DMS53 treated with DMSO at 0.1 percent for 48 hours (cell line): ENCODE results near the gene TIPARP.

Experiments used
- DNase-seq: peaks from one replicate; lab custom pipeline; 2025; ENCODE audit not compliant: unreplicated experiment; lab: John Stamatoyannopoulos, UW

Gene TIPARP

GRCh38 chr3:156674046-156674910 lies at the start of gene TIPARP:
Gene TIPARP, plus strand, starts transcription at chr3:156674590. Its CDS starts 3,108 bp downstream, at chr3:156677698.
- peak; percentile 89 for DNase-seq

GRCh38 chr3:156626104-156626503 lies 48.3 kb upstream of the TIPARP start:
- peak; percentile 89 for DNase-seq

- no peak for DNase-seq
These were observed 46.3 kb upstream of the TIPARP start for GRCh38 chr3:156627946-156628569.

GRCh38 chr3:156628836-156629618 lies 45.4 kb upstream of the TIPARP start:
- no peak for DNase-seq

- DNase-seq: no peak
These were observed 44.2 kb upstream of the TIPARP start for GRCh38 chr3:156630081-156630772.

DNA sequence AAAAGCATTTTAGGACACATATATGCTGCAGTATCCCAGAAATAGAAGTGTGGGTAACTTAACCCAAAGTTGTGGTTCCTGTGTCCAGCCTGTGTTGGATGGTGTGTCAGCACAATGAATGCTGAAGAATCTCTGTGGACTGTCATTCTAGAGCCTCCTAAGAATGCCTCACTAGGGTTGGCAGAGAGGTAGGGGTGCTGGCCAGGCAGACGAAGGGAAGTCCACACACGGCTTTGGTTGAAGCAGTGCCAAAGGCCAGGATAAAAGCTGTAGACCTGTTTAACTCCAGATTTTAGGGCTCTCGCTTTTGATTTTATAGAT lies 43.7 kb upstream of the TIPARP start:
- DNase-seq: no peak

GRCh38 chr3:156631323-156631722 lies 43.1 kb upstream of the TIPARP start:
- DNase-seq: no peak

- no peak for DNase-seq
These were observed 41.8 kb upstream of the TIPARP start for GRCh38 chr3:156632601-156633000.

DNA sequence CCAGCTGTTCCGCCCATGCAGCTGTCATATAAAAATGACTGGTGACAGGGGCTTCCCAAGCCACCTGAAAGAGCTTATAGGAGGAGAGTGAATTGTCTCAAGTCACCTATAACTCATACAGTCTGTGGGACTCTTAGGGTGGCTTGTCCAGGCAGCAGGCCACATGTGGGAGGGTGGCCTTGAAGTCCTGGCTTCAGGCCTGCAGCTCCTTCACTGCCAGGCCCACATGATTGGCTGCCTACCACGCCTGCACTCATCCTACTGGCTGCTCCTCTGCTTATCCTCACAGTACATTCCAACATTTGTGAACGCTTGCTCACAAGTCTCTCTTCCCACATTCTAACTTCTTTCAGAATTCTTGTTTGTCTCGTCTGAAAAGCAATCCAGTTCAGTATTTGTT lies 41.1 kb upstream of the TIPARP start:
- no peak for DNase-seq

GRCh38 chr3:156635034-156635433 lies 39.4 kb upstream of the TIPARP start:
- no peak for DNase-seq

- no peak for DNase-seq
These were observed 38.4 kb upstream of the TIPARP start for GRCh38 chr3:156635973-156636372.

GRCh38 chr3:156637480-156638022 lies 36.8 kb upstream of the TIPARP start:
- no peak for DNase-seq

DNA sequence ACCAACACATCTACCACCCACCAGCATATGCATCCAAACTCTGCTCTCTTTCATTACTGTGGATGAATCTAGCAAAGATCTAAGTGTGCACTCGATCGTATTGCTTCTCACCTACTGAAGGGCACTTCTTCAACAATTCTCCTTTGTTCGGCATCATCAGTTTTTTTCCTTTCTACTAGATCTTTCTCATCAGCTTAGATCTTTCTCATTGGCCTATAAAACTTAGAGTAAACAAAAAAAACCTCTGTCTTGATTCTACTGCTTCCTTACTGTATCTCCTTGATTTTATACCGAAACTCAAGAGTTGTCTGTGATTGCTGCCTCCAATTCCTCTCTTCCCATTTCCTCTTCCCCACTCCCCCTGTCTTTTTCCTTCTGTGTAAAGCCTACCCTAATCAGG lies 36.1 kb upstream of the TIPARP start:
- no peak for DNase-seq

DNA sequence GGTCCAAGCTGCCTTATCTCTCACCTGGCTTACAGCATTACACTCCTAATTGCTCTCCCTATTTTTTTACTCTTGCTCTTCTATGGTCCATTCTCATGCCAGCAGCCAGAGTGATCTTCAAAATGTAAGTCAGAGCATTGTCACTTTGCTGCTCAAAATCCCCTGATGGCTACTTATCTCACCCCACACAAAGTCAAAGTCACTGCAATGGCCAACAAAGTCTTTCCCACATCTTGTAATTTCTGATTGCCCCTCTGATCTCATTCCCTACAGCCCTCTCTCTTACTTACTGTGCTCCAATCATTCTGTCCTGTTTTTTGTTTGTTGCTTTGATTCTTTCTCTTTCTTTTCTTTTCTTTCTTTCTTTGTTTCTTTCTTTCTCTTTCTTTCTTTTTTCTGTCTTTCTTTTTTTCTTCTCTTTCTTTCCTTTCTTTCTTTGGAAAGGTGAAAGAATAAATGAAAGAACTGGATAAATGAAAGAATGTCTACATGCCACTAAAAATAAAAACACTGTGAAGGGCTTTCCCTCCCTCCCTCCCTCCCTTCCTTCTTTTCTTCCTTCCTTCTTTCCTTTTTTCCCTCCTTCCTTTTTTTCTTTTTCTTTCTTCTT lies 34.9 kb upstream of the TIPARP start:
- no peak for DNase-seq

- DNase-seq: no peak
These were observed 32.8 kb upstream of the TIPARP start for GRCh38 chr3:156641618-156641975.

DNA sequence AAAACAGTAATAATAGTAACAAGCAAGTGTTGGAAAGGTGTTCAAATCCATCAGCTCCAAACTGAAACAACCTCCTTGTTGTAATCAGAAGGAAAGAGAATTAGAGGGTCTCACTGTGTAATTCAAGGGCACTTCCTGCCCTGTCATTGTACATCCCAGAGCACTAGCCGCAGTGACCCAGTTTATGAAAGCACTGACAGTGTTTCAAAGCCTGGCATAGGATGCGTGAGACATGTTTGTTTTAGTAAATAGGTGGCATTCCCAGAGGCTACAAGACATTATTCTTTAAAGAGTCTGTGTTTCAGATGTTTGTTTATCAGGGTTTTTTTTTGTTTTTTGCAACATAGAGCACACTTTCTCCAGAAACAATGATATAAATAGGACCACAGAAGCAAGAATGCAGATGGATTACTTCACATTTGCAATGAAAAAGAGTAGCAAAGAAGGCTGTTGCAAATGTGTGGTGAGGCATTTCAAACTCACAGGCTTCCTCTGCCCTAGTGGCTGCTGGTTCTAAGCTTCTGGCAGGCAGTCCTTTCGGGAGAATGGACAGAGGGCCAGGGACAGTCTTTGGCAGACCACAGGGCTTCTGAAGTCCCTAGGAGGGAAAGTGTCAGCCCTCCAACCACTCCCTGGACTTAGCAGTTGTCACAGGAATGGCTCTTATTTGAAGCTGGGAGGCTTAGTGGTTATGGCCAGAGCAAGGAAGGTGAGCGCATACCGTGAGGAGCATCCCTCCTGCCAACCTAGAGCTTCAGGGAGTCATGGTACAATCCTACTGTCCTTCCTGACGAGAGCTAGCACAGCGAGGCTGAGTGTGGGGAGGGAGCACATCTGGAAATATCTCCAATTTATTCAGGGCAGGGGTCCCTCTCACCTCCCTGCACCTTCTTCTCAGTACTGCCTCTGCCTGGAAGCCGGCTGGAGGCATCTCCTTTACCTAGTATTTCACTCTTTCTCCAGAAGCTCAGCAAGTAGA lies 31.4 kb upstream of the TIPARP start:
- DNase-seq: no peak

GRCh38 chr3:156643729-156644389 lies 30.5 kb upstream of the TIPARP start:
- no peak for DNase-seq

- DNase-seq: no peak
These were observed 29.4 kb upstream of the TIPARP start for GRCh38 chr3:156644958-156645357.

- DNase-seq: no peak
These were observed 27.4 kb upstream of the TIPARP start for GRCh38 chr3:156646958-156647357.
